HG03442 (cell line): Measurements from ENCODE around the gene SLC25A39.
A peak's percentile ranks its signal among the peaks of the same experiment; 100 is the strongest.
"Not testable (repeated sequence)": the region's sequence is repeated elsewhere in the genome, so short reads cannot be mapped to it uniquely, and the experiment has no call there.

ENCODE experiments used
- ATAC-seq: cut with Tn5 transposase; IDR thresholded peaks from one replicate; pipeline ENCODE4 v1.9.1; 2021; ENCODE audit warnings: mild to moderate bottlenecking, moderate library complexity; ENCODE audit not compliant: unreplicated experiment

Gene SLC25A39

GRCh38 chr17:44335968-44336367, 11.3 kb upstream of the SLC25A39 start:
- no peak for ATAC-seq

GRCh38 chr17:44335564-44335963, 10.9 kb upstream of the SLC25A39 start:
- ATAC-seq: no peak

DNA sequence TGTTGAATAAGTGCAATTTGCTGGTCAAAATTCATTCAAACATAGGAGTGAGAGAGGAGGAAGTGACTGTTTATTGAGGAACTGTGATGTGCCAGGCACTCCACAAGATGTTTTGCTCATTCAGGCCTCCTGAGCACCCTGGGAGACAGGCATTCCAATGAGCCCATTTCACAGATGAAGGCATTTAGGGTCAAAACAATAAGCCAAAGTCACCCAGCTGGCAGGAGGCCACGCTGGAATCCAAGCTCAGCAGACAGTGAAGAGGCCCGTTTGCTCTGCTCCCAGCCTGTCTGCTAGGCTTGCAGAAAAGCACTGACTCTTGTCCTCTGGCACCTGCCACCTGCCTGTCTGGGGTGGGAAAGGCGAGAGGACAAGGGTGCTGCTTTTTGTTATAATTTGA, 10.1 kb upstream of the SLC25A39 start:
- ATAC-seq: no peak

DNA sequence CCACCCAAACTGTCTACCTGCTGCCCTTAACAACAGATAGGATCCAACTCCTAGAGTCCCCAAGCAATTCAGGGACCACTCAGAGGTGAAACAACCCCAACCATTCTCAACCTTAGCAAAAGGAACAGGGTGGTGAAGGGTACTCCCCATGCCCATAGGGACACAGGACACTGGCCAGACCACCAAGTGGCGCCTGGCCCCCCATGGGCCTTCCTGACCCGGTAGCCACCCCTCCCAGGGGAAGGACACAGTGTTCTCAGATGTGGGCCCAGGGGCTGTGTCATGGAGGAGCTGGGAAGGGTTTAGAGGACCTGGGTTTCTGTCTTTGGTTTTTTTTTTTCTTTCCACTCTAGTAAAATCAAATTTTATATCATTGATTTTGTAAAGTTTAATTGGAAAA, 9.7 kb upstream of the SLC25A39 start:
- no peak for ATAC-seq

DNA sequence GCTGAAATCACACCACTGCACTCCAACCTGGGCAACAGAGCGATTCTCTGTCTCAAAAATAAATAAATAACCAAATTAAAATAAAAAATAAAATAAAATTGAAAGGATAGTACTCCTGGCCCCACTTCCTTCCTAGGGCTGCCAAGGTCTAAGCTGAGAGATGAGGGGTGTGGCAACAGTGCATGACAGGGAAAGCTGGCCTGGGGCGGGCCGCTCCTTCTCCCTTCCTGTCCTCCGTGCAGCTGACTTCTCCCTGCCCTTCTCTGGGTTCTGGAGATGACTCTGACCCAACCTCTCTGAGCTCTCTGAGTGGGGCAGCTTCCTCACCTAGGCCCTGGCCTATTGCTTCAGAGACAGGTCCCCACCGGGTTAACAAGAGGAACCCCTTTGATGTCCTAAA, 8.7 kb upstream of the SLC25A39 start:
- ATAC-seq: no peak

GRCh38 chr17:44331249-44331760, 6.7 kb upstream of the SLC25A39 start:
- no peak for ATAC-seq

GRCh38 chr17:44330263-44330662, 5.6 kb upstream of the SLC25A39 start:
- ATAC-seq: not testable (repeated sequence)

- not testable (repeated sequence) for ATAC-seq
These were observed 4.9 kb upstream of the SLC25A39 start for GRCh38 chr17:44329516-44329915.

- no peak for ATAC-seq
These were observed 3.3 kb upstream of the SLC25A39 start for GRCh38 chr17:44327715-44328449.

DNA sequence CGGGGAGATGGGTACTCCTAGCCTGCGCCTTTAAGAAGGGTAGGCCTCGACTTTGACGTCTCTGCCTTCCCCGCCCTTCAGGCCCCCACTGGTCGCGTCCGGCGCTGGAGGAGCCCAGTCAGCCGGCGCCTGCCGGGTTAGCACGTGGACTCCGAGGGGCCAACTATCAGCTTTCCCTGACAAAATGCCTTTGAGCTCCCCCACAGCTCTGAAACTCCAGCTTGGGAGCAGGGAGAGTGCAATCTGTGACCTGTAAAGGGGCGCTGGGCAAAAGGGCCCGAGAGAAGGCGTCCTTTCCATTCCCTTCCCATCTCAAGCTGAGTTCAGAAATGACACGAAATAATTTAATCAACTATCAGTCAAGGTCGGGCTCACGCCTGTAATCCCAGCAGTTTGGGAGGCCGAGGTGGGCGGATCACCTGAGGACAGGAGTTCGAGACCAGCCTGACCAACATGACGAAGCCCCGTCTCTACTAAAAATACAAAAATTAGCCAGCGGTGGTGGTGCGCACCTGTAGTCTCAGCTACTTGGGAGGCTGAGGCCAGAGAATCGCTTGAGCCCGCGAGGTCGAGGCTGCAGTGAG, 2.3 kb upstream of the SLC25A39 start:
- peak; percentile 39 for ATAC-seq

DNA sequence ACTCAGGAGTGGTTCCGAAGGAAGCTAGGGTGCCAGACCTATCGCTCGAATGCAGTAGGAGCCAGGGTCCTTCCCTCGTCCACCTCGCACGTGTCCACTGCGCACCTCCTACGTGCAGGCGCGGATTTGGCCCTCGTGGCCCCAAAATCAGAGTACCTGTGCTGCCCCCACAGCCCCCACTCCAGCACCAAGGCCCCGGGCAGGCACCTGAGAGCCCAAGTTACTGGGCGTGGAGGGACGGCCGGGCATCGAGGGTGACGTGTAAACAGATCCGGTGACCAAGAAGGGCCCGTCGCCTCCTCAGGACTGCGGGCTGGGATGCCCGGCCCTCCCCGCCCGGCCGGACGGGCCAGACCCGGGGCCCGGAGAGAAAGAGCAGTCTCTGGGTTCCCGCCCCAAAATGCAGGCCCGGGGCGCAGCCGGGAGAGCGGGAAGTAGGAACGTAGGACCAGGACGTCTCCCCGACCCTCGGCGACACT, 492 bp downstream of the SLC25A39 start:
- peak; percentile 2 for ATAC-seq

GRCh38 chr17:44323359-44324091, 1.1 kb downstream of the SLC25A39 start:
- no peak for ATAC-seq

DNA sequence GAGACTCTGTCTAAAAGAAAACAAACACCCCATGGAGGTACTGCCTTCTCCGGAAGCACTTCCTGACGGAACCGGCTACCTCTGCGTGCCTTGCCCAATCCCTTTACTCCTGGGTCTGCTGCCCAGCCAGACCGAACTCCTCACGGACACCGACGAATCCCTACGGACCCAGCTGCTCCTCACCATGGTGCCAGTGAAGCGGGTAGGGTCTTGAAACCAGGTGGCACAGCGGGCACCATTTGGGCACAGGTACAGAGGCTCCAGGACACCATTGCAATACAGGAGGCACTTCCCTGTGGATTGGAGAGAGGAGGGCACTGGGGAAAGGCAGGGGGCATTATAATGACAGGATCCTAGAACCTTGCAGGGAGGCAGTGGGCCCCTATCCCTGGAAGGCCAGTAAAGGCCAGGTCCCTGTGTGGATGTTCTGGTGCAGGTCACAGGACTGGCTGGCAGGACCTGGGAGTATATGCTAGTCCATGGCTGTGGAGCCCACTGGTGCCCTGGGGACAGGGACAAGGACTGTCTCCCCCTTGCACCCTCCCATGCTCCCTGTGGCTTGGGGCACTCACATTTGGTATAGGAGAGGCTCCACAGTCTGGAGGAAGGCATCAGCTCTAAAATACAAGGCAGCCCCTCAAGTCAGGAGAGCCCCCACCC, 2.3 kb downstream of the SLC25A39 start:
- ATAC-seq: no peak

- no peak for ATAC-seq
These were observed 3.1 kb downstream of the SLC25A39 start for GRCh38 chr17:44321246-44322120.

DNA sequence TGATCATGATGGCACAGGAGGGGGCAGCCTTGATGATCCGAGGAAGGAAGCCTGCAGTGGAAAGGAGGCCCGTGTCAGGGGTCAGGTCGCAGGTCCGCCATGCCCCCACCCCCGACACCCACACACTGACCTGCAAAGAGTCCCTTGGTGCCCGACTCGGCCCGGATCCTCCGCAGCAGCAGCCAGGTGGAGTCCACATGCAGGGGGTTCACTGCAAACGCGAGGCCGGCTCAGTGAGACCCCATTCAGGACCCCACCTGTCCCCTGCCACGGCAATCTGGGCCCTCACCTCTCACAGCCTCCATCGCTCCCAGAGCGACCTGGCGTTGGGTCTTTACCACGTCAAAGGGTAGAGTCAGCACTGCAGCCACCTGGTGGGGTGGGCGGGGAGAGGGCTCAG, 4.6 kb downstream of the SLC25A39 start:
- no peak for ATAC-seq

- ATAC-seq: no peak
These were observed 6.3 kb downstream of the SLC25A39 start for GRCh38 chr17:44318077-44318892.

DNA sequence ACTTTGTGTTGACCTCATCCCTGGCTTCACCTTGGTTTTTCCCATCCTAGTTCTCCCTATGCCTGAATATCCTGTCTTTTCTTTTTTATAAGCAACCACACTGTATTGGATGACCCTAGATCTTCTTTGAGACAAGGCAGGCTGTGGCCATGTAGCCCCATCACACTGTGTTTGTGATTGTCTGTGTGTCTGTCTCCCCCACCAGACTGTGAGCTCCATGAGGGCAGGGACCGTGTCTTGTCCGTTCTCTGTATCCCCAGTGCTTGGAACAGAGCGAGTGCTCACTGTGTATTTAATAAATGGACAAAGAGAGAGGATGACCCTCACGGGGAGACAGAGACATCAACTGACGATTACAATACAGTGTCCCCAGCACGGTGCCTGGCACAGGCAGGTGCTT, 7.1 kb downstream of the SLC25A39 start:
- ATAC-seq: no peak

- no peak for ATAC-seq
These were observed 8.6 kb downstream of the SLC25A39 start for GRCh38 chr17:44315760-44316731.
